Measurements from ENCODE around the gene TMEM52B.
A peak's percentile ranks its signal among the peaks of the same experiment; 100 is the strongest.

Gene TMEM52B

GRCh38 chr12:10218021-10218420 is 39.2 kb downstream of the TMEM52B start:
- H3K4me1 ChIP-seq (ENCODE audit: control insufficient read depth, insufficient read depth, low read depth, low read length) = peaks cover 3% of the 10 kb centered on the region
- H3K4me2 ChIP-seq (ENCODE audit: low read length, poor library complexity, severe bottlenecking) = no peak overlapping the region
- H2AFZ ChIP-seq (ENCODE audit: low read depth, low read length) = no peak overlapping the region
- no peak for DNase-seq
- no peak overlapping the region for H4K91ac ChIP-seq (ENCODE audit: low read length)
- H3K23ac ChIP-seq (ENCODE audit: low read length in 2 of 2) = no peak overlapping the region
- no peak overlapping the region for H3K14ac ChIP-seq (ENCODE audit: low read length in 2 of 2)
- no peak overlapping the region for H3K18ac ChIP-seq (ENCODE audit: low read depth in 1 of 2, low read length in 2 of 2)
- 100% methylated on average over 2 of the region's 6 CpGs for WGBS
- peaks cover 22% of the 10 kb centered on the region for H3K79me1 ChIP-seq (replicated peaks; ENCODE audit: low read length, poor library complexity, severe bottlenecking)
- H2AK5ac ChIP-seq (ENCODE audit: low read length, severe bottlenecking) = no peak overlapping the region
- H4K8ac ChIP-seq (ENCODE audit: low read length) = no peak overlapping the region
- no peak overlapping the region for H3K4me3 ChIP-seq (ENCODE audit: insufficient read depth in 1 of 2, low read depth in 1 of 2, low read length in 2 of 2)
- H3K4ac ChIP-seq (ENCODE audit: low read depth in 1 of 2, low read length in 2 of 2) = no peak overlapping the region
- no peak overlapping the region for H2BK5ac ChIP-seq (ENCODE audit: low read depth, low read length, poor library complexity, severe bottlenecking)
- no peak overlapping the region for H2BK120ac ChIP-seq (ENCODE audit: low read depth, low read length)
- H3K27me3 ChIP-seq (ENCODE audit: control insufficient read depth in 1 of 2, insufficient read depth in 1 of 2, low read length in 2 of 2) = no peaks in the 10 kb centered on the region
- no peak overlapping the region for H3K9ac ChIP-seq (ENCODE audit: low read length)
- no peaks in the 10 kb centered on the region for H3K9me3 ChIP-seq (ENCODE audit: control insufficient read depth, low read length)
- H3K36me3 ChIP-seq (ENCODE audit: control insufficient read depth in 1 of 2, insufficient read depth in 2 of 2, low read depth in 1 of 2, low read length in 2 of 2) = peaks cover 25 to 50% of the 10 kb centered on the region in 2 experiments
- H3K27ac ChIP-seq (ENCODE audit: low read length, poor library complexity, severe bottlenecking) = no peak overlapping the region
- H2BK15ac ChIP-seq (ENCODE audit: low read depth, poor library complexity, severe bottlenecking) = no peak overlapping the region
- H2BK12ac ChIP-seq (ENCODE audit: low read length in 2 of 2) = no peak overlapping the region

- Histone ChIP-seq H3K4me1 (ENCODE audit: control insufficient read depth, insufficient read depth, low read depth, low read length) (peaks cover 3% of the 10 kb centered on the region), H2BK5ac (ENCODE audit: low read depth, low read length, poor library complexity, severe bottlenecking) (no peak overlapping the region), H3K27me3 (ENCODE audit: control insufficient read depth in 1 of 2, insufficient read depth in 1 of 2, low read length in 2 of 2) (no peaks in the 10 kb centered on the region), H3K4me2 (ENCODE audit: low read length, poor library complexity, severe bottlenecking) (no peak overlapping the region), H3K36me3 (ENCODE audit: control insufficient read depth in 1 of 2, insufficient read depth in 2 of 2, low read depth in 1 of 2, low read length in 2 of 2) (peaks cover 37 to 64% of the 10 kb centered on the region in 2 experiments), H3K4me3 (ENCODE audit: insufficient read depth in 1 of 2, low read depth in 1 of 2, low read length in 2 of 2) (no peak overlapping the region), H2BK120ac (ENCODE audit: low read depth, low read length) (no peak overlapping the region), H2BK12ac (ENCODE audit: low read length in 2 of 2) (no peak overlapping the region), H3K23ac (ENCODE audit: low read length in 2 of 2) (no peak overlapping the region), H3K9ac (ENCODE audit: low read length) (peak overlapping the region; percentile 50), H3K27ac (ENCODE audit: low read length, poor library complexity, severe bottlenecking) (no peak overlapping the region), H4K8ac (ENCODE audit: low read length) (no peak overlapping the region), H3K14ac (ENCODE audit: low read length in 2 of 2) (no peak overlapping the region), H2AFZ (ENCODE audit: low read depth, low read length) (no peak overlapping the region), H3K79me1 (replicated peaks; ENCODE audit: low read length, poor library complexity, severe bottlenecking) (peaks cover 26% of the 10 kb centered on the region), H2BK15ac (ENCODE audit: low read depth, poor library complexity, severe bottlenecking) (no peak overlapping the region), H3K9me3 (ENCODE audit: control insufficient read depth, low read length) (no peaks in the 10 kb centered on the region), H4K91ac (ENCODE audit: low read length) (no peak overlapping the region), H3K4ac (ENCODE audit: low read depth in 1 of 2, low read length in 2 of 2) (no peak overlapping the region), H3K18ac (ENCODE audit: low read depth in 1 of 2, low read length in 2 of 2) (no peak overlapping the region), H2AK5ac (ENCODE audit: low read length, severe bottlenecking) (no peak overlapping the region)
- no peak for DNase-seq
- WGBS = 89% methylated on average over 7 of the region's 8 CpGs
Observed at GRCh38 chr12:10220398-10221077, 41.7 kb downstream of the TMEM52B start.

GRCh38 chr12:10221846-10222245 is 43.0 kb downstream of the TMEM52B start:
- Histone ChIP-seq H3K23ac (ENCODE audit: low read length in 2 of 2) (no peak overlapping the region), H2BK5ac (ENCODE audit: low read depth, low read length, poor library complexity, severe bottlenecking) (no peak overlapping the region), H4K8ac (ENCODE audit: low read length) (no peak overlapping the region), H3K4ac (ENCODE audit: low read depth in 1 of 2, low read length in 2 of 2) (no peak overlapping the region), H3K4me1 (ENCODE audit: control insufficient read depth, insufficient read depth, low read depth, low read length) (no peaks in the 10 kb centered on the region), H4K91ac (ENCODE audit: low read length) (no peak overlapping the region), H3K4me2 (ENCODE audit: low read length, poor library complexity, severe bottlenecking) (no peak overlapping the region), H2BK15ac (ENCODE audit: low read depth, poor library complexity, severe bottlenecking) (no peak overlapping the region), H3K14ac (ENCODE audit: low read length in 2 of 2) (no peak overlapping the region), H3K9me3 (ENCODE audit: control insufficient read depth, low read length) (no peaks in the 10 kb centered on the region), H3K79me1 (replicated peaks; ENCODE audit: low read length, poor library complexity, severe bottlenecking) (peaks cover 26% of the 10 kb centered on the region), H3K4me3 (ENCODE audit: insufficient read depth in 1 of 2, low read depth in 1 of 2, low read length in 2 of 2) (no peak overlapping the region), H3K9ac (ENCODE audit: low read length) (no peak overlapping the region), H2BK120ac (ENCODE audit: low read depth, low read length) (no peak overlapping the region), H3K18ac (ENCODE audit: low read depth in 1 of 2, low read length in 2 of 2) (no peak overlapping the region), H2BK12ac (ENCODE audit: low read length in 2 of 2) (no peak overlapping the region), H3K36me3 (ENCODE audit: control insufficient read depth in 1 of 2, insufficient read depth in 2 of 2, low read depth in 1 of 2, low read length in 2 of 2) (peaks cover 38 to 64% of the 10 kb centered on the region in 2 experiments), H2AFZ (ENCODE audit: low read depth, low read length) (no peak overlapping the region), H3K27me3 (ENCODE audit: control insufficient read depth in 1 of 2, insufficient read depth in 1 of 2, low read length in 2 of 2) (no peaks in the 10 kb centered on the region), H2AK5ac (ENCODE audit: low read length, severe bottlenecking) (no peak overlapping the region), H3K27ac (ENCODE audit: low read length, poor library complexity, severe bottlenecking) (no peak overlapping the region)
- WGBS = 98% methylated on average over 2 of the region's 5 CpGs
- DNase-seq = no peak

GRCh38 chr12:10223208-10223607 is 44.4 kb downstream of the TMEM52B start:
- Histone ChIP-seq H3K4me2 (ENCODE audit: low read length, poor library complexity, severe bottlenecking) (no peak overlapping the region), H3K9me3 (ENCODE audit: control insufficient read depth, low read length) (no peaks in the 10 kb centered on the region), H3K18ac (ENCODE audit: low read depth in 1 of 2, low read length in 2 of 2) (no peak overlapping the region), H2AK5ac (ENCODE audit: low read length, severe bottlenecking) (no peak overlapping the region), H3K4me3 (ENCODE audit: insufficient read depth in 1 of 2, low read depth in 1 of 2, low read length in 2 of 2) (no peak overlapping the region), H3K36me3 (ENCODE audit: control insufficient read depth in 1 of 2, insufficient read depth in 2 of 2, low read depth in 1 of 2, low read length in 2 of 2) (peaks cover 38 to 60% of the 10 kb centered on the region in 2 experiments), H2BK120ac (ENCODE audit: low read depth, low read length) (no peak overlapping the region), H3K27me3 (ENCODE audit: control insufficient read depth in 1 of 2, insufficient read depth in 1 of 2, low read length in 2 of 2) (no peaks in the 10 kb centered on the region), H3K23ac (ENCODE audit: low read length in 2 of 2) (no peak overlapping the region), H2BK5ac (ENCODE audit: low read depth, low read length, poor library complexity, severe bottlenecking) (no peak overlapping the region), H2BK15ac (ENCODE audit: low read depth, poor library complexity, severe bottlenecking) (no peak overlapping the region), H3K27ac (ENCODE audit: low read length, poor library complexity, severe bottlenecking) (no peak overlapping the region), H3K14ac (ENCODE audit: low read length in 2 of 2) (no peak overlapping the region), H3K4me1 (ENCODE audit: control insufficient read depth, insufficient read depth, low read depth, low read length) (no peaks in the 10 kb centered on the region), H4K8ac (ENCODE audit: low read length) (no peak overlapping the region), H3K4ac (ENCODE audit: low read depth in 1 of 2, low read length in 2 of 2) (no peak overlapping the region), H3K9ac (ENCODE audit: low read length) (no peak overlapping the region), H4K91ac (ENCODE audit: low read length) (no peak overlapping the region), H2AFZ (ENCODE audit: low read depth, low read length) (no peak overlapping the region), H3K79me1 (replicated peaks; ENCODE audit: low read length, poor library complexity, severe bottlenecking) (peaks cover 25% of the 10 kb centered on the region), H2BK12ac (ENCODE audit: low read length in 2 of 2) (no peak overlapping the region)
- WGBS = 95% methylated on average over 5 of the region's 5 CpGs
- no peak for DNase-seq
